Gastrocnemius medialis (tissue), 4 donors: ENCODE results near the gene PHF13. TPM values are rescaled to one million over a fixed set of nuclear protein-coding genes. Genes with fewer than 3 reads are reported as not detected.

Experiments used
- ATAC-seq, 2 donors: fragments of 150-250 bp; one replicate each; pipeline ENCODE4 v1.9.1; 2016
- DNase-seq, 2 donors: peaks; one replicate each; pipeline ENCODE4 v3.0.0-alpha.2; 2019
- H3K27ac ChIP-seq, 4 donors: fragments of 200-600 bp; sonication (generic); 1 replicate in 1 of 4; 2 replicates in 3 of 4; pipeline ENCODE4 v1.5.1; 2016 to 2018; ENCODE audit warnings: mild to moderate bottlenecking in 2 of 4, moderate library complexity in 1 of 4
- H3K27me3 ChIP-seq, 3 donors: fragments of 200-600 bp; sonication (generic) in 2 of 3; 1 replicate in 1 of 3; 2 replicates in 2 of 3; pipeline versions ENCODE4 v1.5.1 to v1.6.0; 2016 to 2019; ENCODE audit warnings: mild to moderate bottlenecking in 1 of 3, moderate library complexity in 1 of 3
- H3K36me3 ChIP-seq, 2 donors: fragments of 200-600 bp; sonication (generic) in 1 of 2; one replicate each; pipeline ENCODE4 v1.5.1; 2017 to 2018
- H3K4me1 ChIP-seq, 2 donors: fragments of 200-600 bp; sonication (generic) in 1 of 2; one replicate each; pipeline ENCODE4 v1.5.1; 2016 to 2017; ENCODE audit warnings: mild to moderate bottlenecking in 2 of 2
- H3K4me3 ChIP-seq, 4 donors: fragments of 200-600 bp; sonication (generic) in 3 of 4; 1 replicate in 1 of 4; 2 replicates in 3 of 4; pipeline ENCODE4 v1.5.1; 2016 to 2019; ENCODE audit warnings: mild to moderate bottlenecking in 2 of 4
- H3K9me3 ChIP-seq, 3 donors: fragments of 200-600 bp; sonication (generic) in 2 of 3; 1 replicate in 1 of 3; 2 replicates in 2 of 3; pipeline ENCODE4 v1.5.1; 2016 to 2019
- CTCF ChIP-seq, 5 experiments: fragments of 450-650 bp in 3 of 5; fragments of 200-600 bp in 2 of 5; sonication (generic) in 2 of 5; IDR thresholded peaks in 4 of 5; conservative IDR thresholded peaks in 1 of 5; 1 replicate in 4 of 5; 2 replicates in 1 of 5; pipeline ENCODE4 v1.5.1; 2016 to 2019; ENCODE audit warnings: antibody characterized with exemption in 5 of 5, mild to moderate bottlenecking in 3 of 5, moderate library complexity in 3 of 5
- POLR2A ChIP-seq, 2 donors: fragments of 450-650 bp; IDR thresholded peaks; one replicate each; pipeline ENCODE4 v1.6.1; 2017; ENCODE audit warnings: antibody characterized with exemption in 2 of 2, mild to moderate bottlenecking in 2 of 2, moderate library complexity in 2 of 2
- in situ Hi-C, 4 donors: fragments of 200-750 bp; cut with MboI; loops; one replicate each; pipeline versions ENCODE4 v1.15.0 to v1.8.0; 2017; ENCODE audit warnings: low sequenced_read_pairs in 4 of 4
- intact Hi-C: fragments of 100-400 bp; cut with DNase I; formaldehyde crosslinking; loops from one replicate; pipeline ENCODE4 v1.15.1; 2023; ENCODE audit warnings: low total_unique reads
- total RNA-seq, 4 donors: library from RNA; depleted of rRNA; stranded (reverse); fragments of >200 nt; gene quantifications; one replicate each; pipeline versions ENCODE4 v1.1.0 to v1.2.3, GENCODE V29; 2016

Gene PHF13
- total RNA-seq, 4 donors from 2014 or later = 4.7 to 8.5 (median 5.3) TPM

GRCh38 chr1:6614929-6615785 lies 1.6 kb downstream of the PHF13 start:
- H3K4me3 ChIP-seq = peak overlapping the region; percentile 90 to 100 (median 94)
- DNase-seq (no peak), ATAC-seq (no peak)
- H3K27me3 ChIP-seq = no peaks in the 10 kb centered on the region
- peak overlapping the region; percentile 95 to 99 (median 96) for H3K27ac ChIP-seq
- H3K4me1 ChIP-seq = peaks cover 18 to 22% of the 10 kb centered on the region in 2 donors
- peaks cover 0 to 9% of the 10 kb centered on the region in 2 donors for H3K36me3 ChIP-seq
- TF ChIP-seq CTCF (IDR thresholded peaks at IDR 0.05 in 4 of 5, conservative IDR thresholded peaks at IDR 0.05 in 1 of 5) = no peak
- no peak for TF ChIP-seq POLR2A (IDR thresholded peaks at IDR 0.05)
- H3K9me3 ChIP-seq = no peaks in the 10 kb centered on the region
- intact Hi-C loops = no loop called here
- in situ Hi-C loops = no loop called here

- H3K4me1 ChIP-seq = peaks cover 5 to 7% of the 10 kb centered on the region in 2 donors
- intact Hi-C loops = no loop called here
These were observed 5.5 kb downstream of the PHF13 start for GRCh38 chr1:6619045-6619444.

GRCh38 chr1:6621429-6622391 lies 8.2 kb downstream of the PHF13 start:
- ATAC-seq = peak in 1 of 2 donors; percentile 10
- H3K27me3 ChIP-seq = no peaks in the 10 kb centered on the region
- no peak overlapping the region for H3K4me3 ChIP-seq
- TF ChIP-seq CTCF (IDR thresholded peaks at IDR 0.05 in 4 of 5, conservative IDR thresholded peaks at IDR 0.05 in 1 of 5) (no peak), POLR2A (IDR thresholded peaks at IDR 0.05) (no peak)
- no peaks in the 10 kb centered on the region for H3K9me3 ChIP-seq
- intact Hi-C loops (no loop called here), in situ Hi-C loops (no loop called here)
- DNase-seq = no peak
- H3K4me1 ChIP-seq = peaks cover 9 to 13% of the 10 kb centered on the region in 2 donors
- peak overlapping the region in 2 of 4 donors; percentile 6 to 49 for H3K27ac ChIP-seq
- H3K36me3 ChIP-seq = peaks cover 0 to 33% of the 10 kb centered on the region in 2 donors

More at GRCh38 chr1:6619045-6619444, 5.5 kb downstream of the PHF13 start:
- in situ Hi-C loops = no loop called here
- DNase-seq (no peak), ATAC-seq (no peak)
- Histone ChIP-seq H3K27me3 (no peaks in the 10 kb centered on the region), H3K27ac (no peak overlapping the region), H3K36me3 (peaks cover 0 to 33% of the 10 kb centered on the region in 2 donors), H3K4me3 (no peak overlapping the region), H3K9me3 (no peaks in the 10 kb centered on the region)
- TF ChIP-seq CTCF (IDR thresholded peaks at IDR 0.05 in 4 of 5, conservative IDR thresholded peaks at IDR 0.05 in 1 of 5) = no peak
- no peak for TF ChIP-seq POLR2A (IDR thresholded peaks at IDR 0.05)

- H3K36me3 ChIP-seq = peaks cover 0 to 33% of the 10 kb centered on the region in 2 donors
- H3K27ac ChIP-seq = peak overlapping the region in 2 of 4 donors; percentile 6 to 49
- no peak for TF ChIP-seq CTCF (IDR thresholded peaks at IDR 0.05 in 4 of 5, conservative IDR thresholded peaks at IDR 0.05 in 1 of 5)
- TF ChIP-seq POLR2A (IDR thresholded peaks at IDR 0.05) = no peak
These were observed 9.0 kb downstream of the PHF13 start for GRCh38 chr1:6622396-6623152.

More at GRCh38 chr1:6622396-6623152, 9.0 kb downstream of the PHF13 start:
- Histone ChIP-seq H3K9me3 (no peaks in the 10 kb centered on the region), H3K27me3 (no peaks in the 10 kb centered on the region), H3K4me1 (peaks cover 13% of the 10 kb centered on the region in 2 donors), H3K4me3 (no peak overlapping the region)
- in situ Hi-C loops = no loop called here
- no peak for DNase-seq
- ATAC-seq = no peak
- intact Hi-C loops = no loop called here
